OCI-LY1 (cell line): ENCODE data around the gene NPFF.

Experiments used
- H2AFZ ChIP-seq: fragments of 200-600 bp; sonication (generic), shearing (Covaris generic); 2 replicates; pipeline ENCODE4 v1.6.0; 2014; ENCODE audit warnings: antibody characterized with exemption, mild to moderate bottlenecking, low read length
- H3F3A ChIP-seq: fragments of 200-600 bp; sonication (generic), shearing (Covaris generic); 2 replicates; pipeline ENCODE4 v1.6.0; 2014; ENCODE audit warnings: mild to moderate bottlenecking, antibody characterized with exemption, low read length, moderate library complexity; ENCODE audit not compliant: insufficient read depth
- H3K27ac ChIP-seq: fragments of 200-600 bp; sonication (generic); 2 replicates; pipeline ENCODE4 v1.5.1; 2014; ENCODE audit warnings: low read length, mixed run types, mild to moderate bottlenecking, low read depth; ENCODE audit not compliant: poor library complexity, severe bottlenecking
- H3K27me3 ChIP-seq: fragments of 200-600 bp; sonication (generic); 2 replicates; pipeline ENCODE4 v1.6.0; 2014; ENCODE audit warnings: antibody characterized with exemption, mild to moderate bottlenecking, low read length, moderate library complexity; ENCODE audit not compliant: insufficient read depth
- H3K36me3 ChIP-seq: fragments of 200-600 bp; sonication (generic); 2 replicates; pipeline ENCODE4 v1.6.1; 2014; ENCODE audit warnings: mild to moderate bottlenecking, antibody characterized with exemption, low read length, moderate library complexity, mixed read lengths; ENCODE audit not compliant: insufficient read depth
- H3K4me1 ChIP-seq: fragments of 200-600 bp; sonication (generic); 2 replicates; pipeline ENCODE4 v1.5.1; 2014; ENCODE audit warnings: mild to moderate bottlenecking, low read length, moderate library complexity; ENCODE audit not compliant: insufficient read depth, severe bottlenecking
- H3K4me2 ChIP-seq: fragments of 200-600 bp; sonication (generic), shearing (Covaris generic); 2 replicates; pipeline ENCODE4 v1.6.1; 2014; ENCODE audit warnings: low read length
- H3K4me3 ChIP-seq: fragments of 200-600 bp; sonication (generic); 2 replicates; pipeline ENCODE4 v1.5.1; 2014; ENCODE audit warnings: low read length, low read depth, mild to moderate bottlenecking, mixed read lengths; ENCODE audit not compliant: poor library complexity, severe bottlenecking
- H3K79me2 ChIP-seq: fragments of 200-600 bp; shearing (Covaris generic); 2 replicates; pipeline ENCODE4 v1.6.1; 2016; ENCODE audit warnings: mixed run types, low read length, mixed read lengths; ENCODE audit not compliant: insufficient read depth
- H3K9ac ChIP-seq: fragments of 200-600 bp; sonication (generic), shearing (Covaris generic); 2 replicates; pipeline ENCODE4 v1.6.1; 2014; ENCODE audit warnings: mild to moderate bottlenecking, low read length, mixed read lengths
- H3K9me2 ChIP-seq: fragments of 200-600 bp; sonication (generic), shearing (Covaris generic); 2 replicates; pipeline ENCODE4 v1.6.1; 2014; ENCODE audit warnings: low read depth, mild to moderate bottlenecking, low read length, mixed read lengths
- H3K9me3 ChIP-seq: fragments of 200-600 bp; shearing (Covaris generic); 2 replicates; pipeline ENCODE4 v1.6.1; 2014; ENCODE audit warnings: low read length, mixed read lengths
- H4K20me1 ChIP-seq: fragments of 200-600 bp; sonication (generic), shearing (Covaris generic); 2 replicates; pipeline ENCODE4 v1.6.0; 2016; ENCODE audit warnings: mild to moderate bottlenecking, low read length; ENCODE audit not compliant: insufficient read depth
- CTCF ChIP-seq: fragments of 200-600 bp; sonication (generic), shearing (Covaris generic); IDR thresholded peaks from 2 replicates; pipeline ENCODE4 v1.5.1; 2017; ENCODE audit warnings: mild to moderate bottlenecking, antibody characterized with exemption, low read length, moderate library complexity, mixed read lengths
- EZH2 ChIP-seq: fragments of 200-600 bp; sonication (generic), shearing (Covaris generic); IDR thresholded peaks from 2 replicates; pipeline ENCODE4 v1.8.0; 2017; ENCODE audit warnings: borderline replicate concordance, mixed run types, mild to moderate bottlenecking, antibody characterized with exemption, low read length, moderate library complexity, mixed read lengths

NPFF gene

GRCh38 chr12:53466640-53467039 is 40.6 kb downstream of the NPFF start:
- Histone ChIP-seq H3K4me1 (no peaks in the 10 kb centered on the region), H3K4me2 (no peak overlapping the region), H3K79me2 (no peaks in the 10 kb centered on the region), H3K9ac (no peak overlapping the region), H3F3A (no peaks in the 10 kb centered on the region), H3K9me3 (no peaks in the 10 kb centered on the region), H3K4me3 (no peak overlapping the region), H3K36me3 (peaks cover 98% of the 10 kb centered on the region), H3K27me3 (no peaks in the 10 kb centered on the region), H3K9me2 (no peaks in the 10 kb centered on the region), H3K27ac (no peak overlapping the region), H2AFZ (no peak overlapping the region), H4K20me1 (no peaks in the 10 kb centered on the region)
- TF ChIP-seq EZH2 (no peak), CTCF (no peak)

GRCh38 chr12:53465679-53466078 is 41.6 kb downstream of the NPFF start:
- H3K4me1 ChIP-seq = no peaks in the 10 kb centered on the region
- no peaks in the 10 kb centered on the region for H3F3A ChIP-seq

GRCh38 chr12:53464685-53465418 is 42.4 kb downstream of the NPFF start:
- no peak overlapping the region for H3K4me3 ChIP-seq
- no peaks in the 10 kb centered on the region for H3F3A ChIP-seq
- no peaks in the 10 kb centered on the region for H3K27me3 ChIP-seq
- H2AFZ ChIP-seq = no peak overlapping the region
- no peaks in the 10 kb centered on the region for H3K9me3 ChIP-seq
- no peak overlapping the region for H3K27ac ChIP-seq
- no peaks in the 10 kb centered on the region for H4K20me1 ChIP-seq
- no peaks in the 10 kb centered on the region for H3K9me2 ChIP-seq
- H3K4me2 ChIP-seq = no peak overlapping the region
- TF ChIP-seq EZH2 (no peak), CTCF (no peak)
- H3K4me1 ChIP-seq = no peaks in the 10 kb centered on the region
- no peak overlapping the region for H3K9ac ChIP-seq
- no peaks in the 10 kb centered on the region for H3K79me2 ChIP-seq
- H3K36me3 ChIP-seq = peaks cover 100% of the 10 kb centered on the region

More at GRCh38 chr12:53465679-53466078, 41.6 kb downstream of the NPFF start:
- Histone ChIP-seq H3K9me3 (no peaks in the 10 kb centered on the region), H3K27ac (no peak overlapping the region), H3K9me2 (no peaks in the 10 kb centered on the region), H3K36me3 (peaks cover 100% of the 10 kb centered on the region), H3K79me2 (no peaks in the 10 kb centered on the region), H3K4me3 (no peak overlapping the region), H4K20me1 (no peaks in the 10 kb centered on the region), H2AFZ (no peak overlapping the region), H3K9ac (no peak overlapping the region), H3K27me3 (no peaks in the 10 kb centered on the region), H3K4me2 (no peak overlapping the region)
- no peak for TF ChIP-seq CTCF
- no peak for TF ChIP-seq EZH2
